CD14-positive monocyte (primary cell): ENCODE measurements around the gene PCDHGB6. TPM values are rescaled to one million over a fixed set of nuclear protein-coding genes. Genes with fewer than 3 reads are reported as not detected.
A peak's percentile ranks its signal among the peaks of the same experiment; 100 is the strongest.

Source experiments
- DNase-seq, 3 donors: peaks; one replicate each; pipeline ENCODE4 v3.0.0-alpha.2; 2011 to 2022
- H2AFZ ChIP-seq: 2 replicates; pipeline ENCODE4 v1.6.0; 2012; ENCODE audit warnings: mild to moderate bottlenecking, low read depth, low read length, inconsistent platforms; ENCODE audit not compliant: insufficient read depth, poor library complexity, severe bottlenecking
- H3K27ac ChIP-seq, 2 donors: 1 replicate in 1 of 2; 2 replicates in 1 of 2; pipeline ENCODE4 v1.5.1; 2012 to 2013; ENCODE audit warnings: low read length in 2 of 2, control low read depth in 1 of 2, inconsistent platforms in 1 of 2, low read depth in 1 of 2, mild to moderate bottlenecking in 1 of 2
- H3K27me3 ChIP-seq, 2 donors: one replicate each; pipeline versions ENCODE4 v1.6.0 to v1.6.1; 2011 to 2013; ENCODE audit warnings: low read length in 2 of 2; ENCODE audit not compliant: control insufficient read depth in 2 of 2, insufficient read depth in 2 of 2
- H3K36me3 ChIP-seq, 2 donors: replicated peaks in 1 of 2; 1 replicate in 1 of 2; 2 replicates in 1 of 2; pipeline versions ENCODE4 v1.5.1 to v1.6.1; 2012 to 2013; ENCODE audit warnings: low read length in 2 of 2, control low read depth in 1 of 2, inconsistent platforms in 1 of 2, mild to moderate bottlenecking in 1 of 2; ENCODE audit not compliant: insufficient read depth in 2 of 2, control insufficient read depth in 1 of 2
- H3K4me1 ChIP-seq, 2 donors: 1 replicate in 1 of 2; 2 replicates in 1 of 2; pipeline versions ENCODE4 v1.5.1 to v1.6.1; 2012 to 2013; ENCODE audit warnings: low read length in 2 of 2, control low read depth in 1 of 2, inconsistent platforms in 1 of 2, mild to moderate bottlenecking in 1 of 2, moderate library complexity in 1 of 2; ENCODE audit not compliant: insufficient read depth in 2 of 2, control insufficient read depth in 1 of 2
- H3K4me2 ChIP-seq: replicated peaks from 2 replicates; pipeline ENCODE3; 2012; ENCODE audit warnings: low read length, moderate library complexity, mild to moderate bottlenecking; ENCODE audit not compliant: poor library complexity, severe bottlenecking; ENCODE audit errors: extremely low read depth
- H3K4me3 ChIP-seq, 3 experiments: fragments of 200-600 bp in 1 of 3; sonication (generic) in 1 of 3; replicated peaks in 1 of 3; 1 replicate in 2 of 3; 2 replicates in 1 of 3; pipeline ENCODE4 v1.5.1; 2011 to 2013; ENCODE audit warnings: low read length in 3 of 3, mild to moderate bottlenecking in 3 of 3, control low read depth in 2 of 3, low read depth in 2 of 3, inconsistent platforms in 1 of 3, moderate library complexity in 1 of 3
- H3K79me2 ChIP-seq: 2 replicates; pipeline ENCODE4 v1.6.0; 2012; ENCODE audit warnings: mild to moderate bottlenecking, control low read depth, inconsistent platforms, low read length, moderate library complexity; ENCODE audit not compliant: insufficient read depth
- H3K9ac ChIP-seq: 2 replicates; pipeline ENCODE4 v1.6.0; 2017; ENCODE audit warnings: low read length, mild to moderate bottlenecking; ENCODE audit not compliant: insufficient read depth, poor library complexity, severe bottlenecking
- H3K9me3 ChIP-seq, 2 donors: replicated peaks in 1 of 2; 1 replicate in 1 of 2; 2 replicates in 1 of 2; pipeline versions ENCODE4 v1.5.1 to v1.6.1; 2012 to 2013; ENCODE audit warnings: low read length in 2 of 2, control low read depth in 1 of 2; ENCODE audit not compliant: control insufficient read depth in 1 of 2, insufficient read depth in 1 of 2
- H4K20me1 ChIP-seq: 2 replicates; pipeline ENCODE4 v1.6.0; 2012; ENCODE audit warnings: mild to moderate bottlenecking, low read length, control low read depth, moderate library complexity; ENCODE audit not compliant: insufficient read depth
- H3K27ac Mint-ChIP-seq, 7 donors: one replicate each; pipeline ENCODE4 v1.8.0; 2020; ENCODE audit warnings: mild to moderate bottlenecking in 7 of 7, mixed read lengths in 7 of 7, moderate library complexity in 6 of 7, inconsistent platforms in 2 of 7
- H3K27me3 Mint-ChIP-seq, 3 donors: one replicate each; pipeline ENCODE4 v1.8.0; 2021 to 2022; ENCODE audit warnings: low read depth in 3 of 3, mild to moderate bottlenecking in 3 of 3, mixed read lengths in 3 of 3, moderate library complexity in 3 of 3, inconsistent platforms in 1 of 3
- H3K36me3 Mint-ChIP-seq, 2 donors: one replicate each; pipeline ENCODE4 v1.8.0; 2020; ENCODE audit warnings: mixed read lengths in 2 of 2, inconsistent platforms in 1 of 2, mild to moderate bottlenecking in 1 of 2
- H3K4me1 Mint-ChIP-seq: one replicate; pipeline ENCODE4 v1.8.0; 2020; ENCODE audit warnings: mild to moderate bottlenecking, mixed read lengths
- H3K4me3 Mint-ChIP-seq, 2 donors: one replicate each; pipeline ENCODE4 v1.8.0; 2020; ENCODE audit warnings: mild to moderate bottlenecking in 2 of 2, mixed read lengths in 2 of 2, moderate library complexity in 1 of 2
- H3K9me3 Mint-ChIP-seq, 7 donors: one replicate each; pipeline ENCODE4 v1.8.0; 2020 to 2022; ENCODE audit warnings: mixed read lengths in 7 of 7, mild to moderate bottlenecking in 6 of 7, moderate library complexity in 6 of 7, inconsistent platforms in 2 of 7
- CTCF ChIP-seq: fragments of 200-600 bp; IDR thresholded peaks from one replicate; pipeline ENCODE4 v1.8.0; 2022; ENCODE audit warnings: antibody characterized with exemption, mild to moderate bottlenecking
- WGBS: methylation state at CpG from one replicate; pipeline ENCODE4 v1.1.5; 2013; ENCODE audit warnings: missing lambda C conversion rate; ENCODE audit not compliant: insufficient coverage; 5-methylcytosine and 5-hydroxymethylcytosine counted together
- intact Hi-C, 2 donors: fragments of 100-400 bp; cut with micrococcal nuclease; formaldehyde crosslinking; loops; one replicate each; pipeline versions ENCODE4 v1.15.0 to v1.15.1; 2023
- polyA plus RNA-seq, 3 donors: library from polyadenylated mRNA; depleted of rRNA in 1 of 3; unstranded in 2 of 3; stranded (reverse) in 1 of 3; fragments of 300-500 nt in 2 of 3; fragments of >200 nt in 1 of 3; fragmentation: Illumina TruSeq in 2 of 3; gene quantifications; 1 replicate in 2 of 3; 2 replicates in 1 of 3; pipeline ENCODE4 v1.2.3, GENCODE V29; 2012 to 2021

The PCDHGB6 gene
- polyA plus RNA-seq, 3 donors, result 0.01 to 0.06 TPM; not detected in 1

DNA sequence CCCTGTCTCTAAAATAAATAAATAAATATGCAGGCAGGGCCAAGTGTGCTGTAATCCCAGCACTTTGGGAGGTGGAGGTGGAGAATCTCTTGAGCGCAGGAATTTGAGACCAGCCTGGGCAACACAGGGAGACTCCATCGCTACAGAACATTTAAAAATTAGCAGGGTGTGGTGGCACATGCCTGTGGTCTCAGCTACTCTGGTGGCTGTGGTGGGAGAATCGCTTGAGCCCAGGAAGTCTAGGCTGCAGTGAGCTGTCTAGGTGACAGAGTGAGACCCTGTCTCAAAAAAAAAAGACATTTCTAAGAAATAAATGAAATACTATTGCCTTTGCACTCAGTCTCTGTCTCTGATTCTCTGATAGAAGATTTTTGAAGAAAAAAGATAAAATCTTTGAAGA lies 3.8 kb downstream of the PCDHGB6 start:
- Histone ChIP-seq H3K27ac (no peak overlapping the region), H3K4me2 (no peak overlapping the region), H3K36me3 (no peaks in the 10 kb centered on the region), H3K79me2 (no peaks in the 10 kb centered on the region), H3K27me3 (peaks cover 83 to 100% of the 10 kb centered on the region in 2 donors), H3K4me3 (no peak overlapping the region), H2AFZ (no peak overlapping the region), H3K9ac (no peak overlapping the region), H3K4me1 (peaks cover 11 to 17% of the 10 kb centered on the region in 2 donors), H3K9me3 (peaks cover 32 to 60% of the 10 kb centered on the region in 2 donors), H4K20me1 (no peaks in the 10 kb centered on the region)
- peak overlapping the region in 1 of 2 donors; percentile 35 for H3K4me3 Mint-ChIP-seq
- intact Hi-C loops, result loop anchor here (5.0 kb wide), 2 partner anchors 111 to 151 kb away; no protein-coding TSS in a partner anchor
- peaks cover 82 to 93% (median 87%) of the 10 kb centered on the region in 3 donors for H3K27me3 Mint-ChIP-seq
- H3K36me3 Mint-ChIP-seq, result peaks cover 18 to 21% of the 10 kb centered on the region in 2 donors
- TF ChIP-seq CTCF, result no peak
- H3K4me1 Mint-ChIP-seq, result peaks cover 22% of the 10 kb centered on the region
- DNase-seq, result no peak
- H3K27ac Mint-ChIP-seq, result no peak overlapping the region
- H3K9me3 Mint-ChIP-seq, result peaks cover 21 to 64% (median 49%) of the 10 kb centered on the region in 7 donors
- 94% methylated on average over 2 of the region's 3 CpGs for WGBS

DNA sequence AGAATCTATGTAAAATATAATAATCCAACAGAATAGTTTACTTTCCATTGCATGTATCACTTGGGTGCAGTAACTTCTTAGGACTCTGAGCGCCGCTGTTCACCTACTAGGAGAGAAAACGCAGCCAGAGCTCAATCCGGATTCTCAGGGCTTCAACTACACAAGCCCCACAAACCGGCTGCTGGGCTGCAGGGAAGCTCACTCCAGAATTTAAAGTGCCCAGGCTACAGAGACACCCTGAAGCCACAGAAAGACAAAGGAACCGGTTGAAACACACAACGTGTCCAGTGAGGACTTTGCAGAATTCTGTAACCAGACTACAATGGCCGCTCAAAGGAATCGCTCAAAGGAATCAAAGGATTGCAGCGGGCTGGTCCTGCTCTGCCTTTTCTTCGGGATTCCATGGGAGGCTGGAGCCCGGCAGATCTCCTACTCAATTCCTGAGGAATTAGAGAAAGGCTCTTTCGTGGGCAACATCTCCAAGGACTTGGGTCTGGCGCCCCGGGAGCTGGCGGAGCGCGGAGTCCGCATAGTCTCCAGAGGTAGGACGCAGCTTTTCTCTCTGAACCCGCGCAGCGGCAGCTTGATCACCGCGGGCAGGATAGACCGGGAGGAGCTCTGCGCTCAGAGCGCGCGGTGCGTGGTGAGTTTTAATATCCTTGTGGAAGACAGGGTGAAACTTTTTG lies 5.2 kb downstream of the PCDHGB6 start, which contains the start of gene PCDHGA10:
Gene PCDHGA10, plus strand, starts transcription at position 134 of the 686 bp plus-strand sequence. Its CDS starts 189 bp downstream, at position 323.
- Mint-ChIP-seq H3K4me3 (peak within 1 kb of the TSS; percentile 80 to 88), H3K9me3 (peaks cover 20 to 64% (median 49%) of the 10 kb centered on the region in 7 donors), H3K27ac (no peak within 1 kb of the TSS), H3K4me1 (peaks cover 25% of the 10 kb centered on the region), H3K27me3 (peaks cover 79 to 86% (median 84%) of the 10 kb centered on the region in 3 donors), H3K36me3 (peaks cover 16 to 19% of the 10 kb centered on the region in 2 donors)
- Histone ChIP-seq H4K20me1 (no peaks in the 10 kb centered on the region), H3K4me2 (peak within 1 kb of the TSS; percentile 73), H2AFZ (peak within 1 kb of the TSS; percentile 75), H3K79me2 (no peaks in the 10 kb centered on the region), H3K27ac (no peak within 1 kb of the TSS), H3K9me3 (peaks cover 28 to 54% of the 10 kb centered on the region in 2 donors), H3K4me3 (peak within 1 kb of the TSS; percentile 3 to 73 (median 33)), H3K4me1 (peaks cover 16 to 22% of the 10 kb centered on the region in 2 donors), H3K27me3 (peaks cover 74 to 100% of the 10 kb centered on the region in 2 donors), H3K36me3 (no peaks in the 10 kb centered on the region), H3K9ac (no peak within 1 kb of the TSS)
- intact Hi-C loops, result loop anchor here (5.0 kb wide), 2 partner anchors 109 to 149 kb away; no protein-coding TSS in a partner anchor
- 4% methylated on average over 25 of the region's 31 CpGs for whole genome bisulfite sequencing
- TF ChIP-seq CTCF, result peak; percentile 80
- peak; percentile 27 to 44 (median 43) for DNase-seq
